ENCODE results near the gene NODAL.

DNA sequence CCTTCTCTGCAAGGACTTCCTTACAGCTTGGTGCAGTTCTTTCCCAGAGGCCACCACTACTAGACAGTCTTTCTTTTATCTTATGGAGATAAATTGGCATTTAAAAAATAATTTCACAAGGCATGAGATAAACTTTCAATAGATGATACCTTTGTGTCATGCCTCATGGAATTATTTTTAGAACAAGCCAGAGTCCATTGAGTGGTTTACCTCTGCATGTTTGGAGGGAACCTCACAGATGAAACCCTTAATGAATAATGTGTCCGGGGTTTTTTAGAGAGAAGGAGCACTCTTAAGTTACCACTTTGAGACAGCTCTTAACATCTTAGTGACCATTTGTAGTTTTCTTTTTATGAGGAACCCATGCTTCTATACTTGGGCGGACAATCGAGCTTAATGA, 17.2 kb downstream of the NODAL start:
- TF ChIP-seq, protein P1, sequence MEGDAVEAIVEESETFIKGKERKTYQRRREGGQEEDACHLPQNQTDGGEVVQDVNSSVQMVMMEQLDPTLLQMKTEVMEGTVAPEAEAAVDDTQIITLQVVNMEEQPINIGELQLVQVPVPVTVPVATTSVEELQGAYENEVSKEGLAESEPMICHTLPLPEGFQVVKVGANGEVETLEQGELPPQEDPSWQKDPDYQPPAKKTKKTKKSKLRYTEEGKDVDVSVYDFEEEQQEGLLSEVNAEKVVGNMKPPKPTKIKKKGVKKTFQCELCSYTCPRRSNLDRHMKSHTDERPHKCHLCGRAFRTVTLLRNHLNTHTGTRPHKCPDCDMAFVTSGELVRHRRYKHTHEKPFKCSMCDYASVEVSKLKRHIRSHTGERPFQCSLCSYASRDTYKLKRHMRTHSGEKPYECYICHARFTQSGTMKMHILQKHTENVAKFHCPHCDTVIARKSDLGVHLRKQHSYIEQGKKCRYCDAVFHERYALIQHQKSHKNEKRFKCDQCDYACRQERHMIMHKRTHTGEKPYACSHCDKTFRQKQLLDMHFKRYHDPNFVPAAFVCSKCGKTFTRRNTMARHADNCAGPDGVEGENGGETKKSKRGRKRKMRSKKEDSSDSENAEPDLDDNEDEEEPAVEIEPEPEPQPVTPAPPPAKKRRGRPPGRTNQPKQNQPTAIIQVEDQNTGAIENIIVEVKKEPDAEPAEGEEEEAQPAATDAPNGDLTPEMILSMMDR (IDR thresholded peaks at IDR 0.05): no peak
- no peak for TF ChIP-seq POLR2AphosphoS5 (IDR thresholded peaks at IDR 0.05; ENCODE audit: low read depth, low read length)
- no peak for TF ChIP-seq SIN3A (IDR thresholded peaks at IDR 0.05; ENCODE audit: borderline replicate concordance, insufficient read depth, low read depth, low read length)

All from Panc1 (cell line).